Psoas muscle (tissue), 8 donors: ENCODE measurements around the gene SIX3. TPM values are rescaled to one million over a fixed set of nuclear protein-coding genes. Genes with fewer than 3 reads are reported as not detected.

Experiments
- ATAC-seq, 4 donors: fragments of 200-7000 bp; cut with Tn5 transposase; one replicate each; pipeline ENCODE4 v1.9.1; 2020; ENCODE audit warnings: moderate library complexity in 3 of 4, mild to moderate bottlenecking in 2 of 4
- DNase-seq, 2 donors: peaks; one replicate each; pipeline ENCODE4 v3.0.0-alpha.2; 2020
- H3K27ac ChIP-seq: fragments of 200-600 bp; one replicate; pipeline ENCODE4 v1.8.0; 2022
- H3K27me3 ChIP-seq, 3 donors: fragments of 200-600 bp in 1 of 3; one replicate each; pipeline versions ENCODE4 v1.6.1 to v1.8.0; 2013 to 2022; ENCODE audit warnings: low read length in 2 of 3, mild to moderate bottlenecking in 2 of 3, moderate library complexity in 1 of 3; ENCODE audit not compliant: insufficient read depth in 3 of 3
- H3K36me3 ChIP-seq, 2 donors: fragments of 200-600 bp in 1 of 2; one replicate each; pipeline versions ENCODE4 v1.6.1 to v1.8.0; 2013 to 2022; ENCODE audit warnings: low read depth in 1 of 2, mild to moderate bottlenecking in 1 of 2, moderate library complexity in 1 of 2; ENCODE audit not compliant: insufficient read depth in 1 of 2
- H3K4me1 ChIP-seq: fragments of 200-600 bp; one replicate; pipeline ENCODE4 v1.8.0; 2022
- H3K4me3 ChIP-seq: fragments of 200-600 bp; one replicate; pipeline ENCODE4 v1.8.0; 2022; ENCODE audit warnings: mild to moderate bottlenecking
- H3K9me3 ChIP-seq: fragments of 200-600 bp; one replicate; pipeline ENCODE4 v1.8.0; 2022
- WGBS, 3 donors: extraction: QIAGEN DNeasy Blood & Tissue Kit; methylation state at CpG; one replicate each; pipeline versions ENCODE4 v1.1.6 to v1.1.7; 2013; 5-methylcytosine and 5-hydroxymethylcytosine counted together
- intact Hi-C, 2 donors: fragments of 100-400 bp; cut with DNase I; formaldehyde crosslinking; loops; one replicate each; pipeline versions ENCODE4 v1.11.0 to v1.14.2; 2022
- polyA plus RNA-seq, 3 donors: library from polyadenylated mRNA; stranded (reverse); fragments of 200-250 nt; gene quantifications; one replicate each; pipeline ENCODE4 v1.2.3, GENCODE V29; 2013
- total RNA-seq, 4 donors: library from RNA; stranded (reverse); fragmentation: NEBNext Ultra II Directional in 2 of 4; extraction: Animal tissue kit (Norgen Biotek cat#: 25700) in 2 of 4; gene quantifications; one replicate each; pipeline versions ENCODE4 v1.2.1 to v1.2.4, GENCODE V29; 2021 to 2023
- TF ChIP-seq, protein P1 (sequence below): fragments of 200-600 bp; IDR thresholded peaks from one replicate; pipeline ENCODE4 v1.8.0; 2022; ENCODE audit warnings: antibody characterized with exemption
- donor health status: healthy with polysubstance abuse.
- donor health status: DM: no; HTN: no; CAD: no; lungs with moderate emphysema.
- donor health status: Bipolar disorder and iron deficiency.
- donor health status: healthy.
- donor health status: DM: yes; HTN: yes; CAD: no.
- donor health status: DM: no; HTN: no; CAD: no.
- donor health status: DM: no; HTN: no; CAD: no.
- donor health status: DM: yes; HTN: yes; CAD: no.

The SIX3 gene
- total and polyA plus RNA-seq, 7 donors, result 0.01 to 0.20 TPM; not detected in 5

DNA sequence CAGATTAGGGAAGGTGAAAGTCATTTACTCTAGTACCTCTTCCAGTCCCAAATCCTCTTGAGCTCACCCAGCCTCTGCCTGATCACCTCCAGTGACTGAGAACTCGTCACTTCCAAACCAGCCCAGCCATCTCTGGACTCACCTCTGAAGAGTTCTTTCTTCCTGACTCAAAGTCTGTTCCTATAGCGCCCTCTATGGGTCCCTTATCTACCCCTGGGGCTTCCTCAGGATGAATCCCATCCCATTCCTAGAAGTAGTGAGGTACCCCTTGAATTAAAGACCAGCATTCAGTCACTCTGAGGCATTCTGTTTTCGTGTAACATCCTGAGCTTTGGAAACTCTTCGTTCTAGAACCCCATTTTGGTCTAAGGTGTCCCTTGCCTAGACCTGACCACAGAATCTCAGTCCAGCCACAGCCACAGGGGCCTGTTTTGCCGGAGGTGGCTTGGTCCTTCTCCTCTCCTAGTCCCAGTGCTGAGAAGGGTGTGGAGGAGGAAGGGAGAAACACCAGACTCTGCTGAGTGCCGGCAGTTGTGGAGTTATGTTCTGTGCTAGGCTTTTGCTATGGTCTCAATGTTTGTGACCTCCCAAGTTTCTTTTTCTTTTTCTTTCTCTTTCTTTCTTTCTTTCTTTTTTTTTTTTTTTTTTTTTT, 32.7 kb downstream of the SIX3 start:
- Histone ChIP-seq H3K4me3 (no peak overlapping the region), H3K36me3 (no peaks in the 10 kb centered on the region), H3K9me3 (no peaks in the 10 kb centered on the region), H3K27me3 (peaks cover 3 to 42% (median 11%) of the 10 kb centered on the region in 3 donors), H3K4me1 (no peaks in the 10 kb centered on the region), H3K27ac (no peak overlapping the region)
- DNase-seq (no peak), ATAC-seq (no peak)
- TF ChIP-seq, protein P1, sequence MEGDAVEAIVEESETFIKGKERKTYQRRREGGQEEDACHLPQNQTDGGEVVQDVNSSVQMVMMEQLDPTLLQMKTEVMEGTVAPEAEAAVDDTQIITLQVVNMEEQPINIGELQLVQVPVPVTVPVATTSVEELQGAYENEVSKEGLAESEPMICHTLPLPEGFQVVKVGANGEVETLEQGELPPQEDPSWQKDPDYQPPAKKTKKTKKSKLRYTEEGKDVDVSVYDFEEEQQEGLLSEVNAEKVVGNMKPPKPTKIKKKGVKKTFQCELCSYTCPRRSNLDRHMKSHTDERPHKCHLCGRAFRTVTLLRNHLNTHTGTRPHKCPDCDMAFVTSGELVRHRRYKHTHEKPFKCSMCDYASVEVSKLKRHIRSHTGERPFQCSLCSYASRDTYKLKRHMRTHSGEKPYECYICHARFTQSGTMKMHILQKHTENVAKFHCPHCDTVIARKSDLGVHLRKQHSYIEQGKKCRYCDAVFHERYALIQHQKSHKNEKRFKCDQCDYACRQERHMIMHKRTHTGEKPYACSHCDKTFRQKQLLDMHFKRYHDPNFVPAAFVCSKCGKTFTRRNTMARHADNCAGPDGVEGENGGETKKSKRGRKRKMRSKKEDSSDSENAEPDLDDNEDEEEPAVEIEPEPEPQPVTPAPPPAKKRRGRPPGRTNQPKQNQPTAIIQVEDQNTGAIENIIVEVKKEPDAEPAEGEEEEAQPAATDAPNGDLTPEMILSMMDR, result peak; percentile 37
- WGBS, 3 donors, result 72 to 75% (median 74%) methylated on average over 6 of the region's 6 CpGs
- intact Hi-C loops, result no loop called here

DNA sequence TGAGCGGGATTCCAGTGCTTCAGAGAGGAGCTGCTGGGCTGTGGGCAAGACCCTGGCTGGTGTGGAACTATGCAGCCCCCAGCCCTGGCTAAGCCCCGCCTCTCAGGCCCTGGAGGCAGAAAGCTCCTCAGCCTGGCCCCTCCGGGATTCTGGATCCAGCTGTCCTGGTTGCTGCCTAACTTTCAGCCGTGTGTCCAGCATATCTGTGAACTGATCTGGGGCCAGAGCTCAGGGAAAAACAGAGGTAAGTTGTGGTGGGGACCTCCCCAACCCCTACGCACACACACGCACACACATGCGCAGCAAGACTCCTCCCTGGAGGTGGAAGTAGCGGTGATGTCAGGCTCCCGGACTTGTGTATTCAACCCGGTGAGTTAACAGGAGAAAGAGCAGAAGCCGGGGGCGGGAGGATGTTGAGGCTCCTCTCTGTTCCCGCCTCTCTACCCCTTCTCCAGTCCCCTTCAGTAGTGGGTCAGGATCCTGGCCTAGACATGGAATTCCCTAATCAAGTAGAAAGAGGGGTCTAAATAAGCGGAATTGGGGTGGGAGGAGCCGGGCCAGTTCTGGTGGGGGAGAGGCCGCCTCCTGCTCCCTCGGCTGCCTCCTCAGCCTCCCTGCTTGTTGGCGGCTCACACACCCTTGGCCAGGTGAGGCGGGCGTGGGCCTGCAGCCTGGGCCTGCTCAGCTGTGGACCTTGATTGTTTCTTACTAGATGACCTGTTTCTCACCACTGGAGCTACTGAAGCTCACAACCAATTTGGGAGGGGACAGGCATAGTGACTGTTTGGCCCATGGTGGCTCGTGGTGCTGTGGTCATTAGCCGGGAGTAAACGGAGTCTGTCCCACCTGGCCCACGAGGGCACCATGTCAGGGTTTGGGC, 34.3 kb downstream of the SIX3 start:
- Histone ChIP-seq H3K36me3 (no peaks in the 10 kb centered on the region), H3K27me3 (peaks cover 3 to 29% (median 11%) of the 10 kb centered on the region in 3 donors), H3K4me3 (no peak overlapping the region), H3K9me3 (no peaks in the 10 kb centered on the region), H3K27ac (no peak overlapping the region), H3K4me1 (no peaks in the 10 kb centered on the region)
- DNase-seq, result no peak
- TF ChIP-seq, protein P1, result no peak
- ATAC-seq, result no peak
- intact Hi-C loops, result no loop called here
- WGBS, 3 donors, result 75 to 77% (median 76%) methylated on average over 24 of the region's 24 CpGs

DNA sequence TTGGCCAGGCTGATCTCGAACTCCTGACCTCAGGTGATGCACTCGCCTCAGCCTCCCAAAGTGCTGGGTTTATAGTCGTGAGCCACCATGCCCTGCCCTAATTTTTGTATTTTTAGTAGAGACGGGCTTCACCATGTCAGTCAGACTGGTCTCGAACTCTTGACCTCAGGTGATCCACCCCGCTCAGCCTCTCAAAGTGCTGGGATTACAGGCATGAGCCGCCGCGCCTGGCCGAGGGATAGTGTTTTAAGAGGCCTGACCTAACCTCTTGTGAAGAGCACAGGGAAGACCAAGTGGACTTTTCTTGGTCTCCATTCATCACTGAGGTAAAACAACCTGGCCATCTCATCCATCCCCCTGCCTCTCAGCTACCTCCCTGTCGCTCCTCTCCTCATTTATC, 38.1 kb downstream of the SIX3 start:
- Histone ChIP-seq H3K27me3 (peaks cover 0 to 2% (median 0%) of the 10 kb centered on the region in 3 donors), H3K4me3 (no peak overlapping the region), H3K4me1 (no peaks in the 10 kb centered on the region), H3K36me3 (no peaks in the 10 kb centered on the region), H3K9me3 (no peaks in the 10 kb centered on the region), H3K27ac (no peak overlapping the region)
- ATAC-seq, result no peak
- TF ChIP-seq, protein P1, result no peak
- intact Hi-C loops, result no loop called here
- WGBS, 3 donors, result 79 to 86% (median 79%) methylated on average over 10 to 11 of the region's 11 CpGs
- no peak for DNase-seq

DNA sequence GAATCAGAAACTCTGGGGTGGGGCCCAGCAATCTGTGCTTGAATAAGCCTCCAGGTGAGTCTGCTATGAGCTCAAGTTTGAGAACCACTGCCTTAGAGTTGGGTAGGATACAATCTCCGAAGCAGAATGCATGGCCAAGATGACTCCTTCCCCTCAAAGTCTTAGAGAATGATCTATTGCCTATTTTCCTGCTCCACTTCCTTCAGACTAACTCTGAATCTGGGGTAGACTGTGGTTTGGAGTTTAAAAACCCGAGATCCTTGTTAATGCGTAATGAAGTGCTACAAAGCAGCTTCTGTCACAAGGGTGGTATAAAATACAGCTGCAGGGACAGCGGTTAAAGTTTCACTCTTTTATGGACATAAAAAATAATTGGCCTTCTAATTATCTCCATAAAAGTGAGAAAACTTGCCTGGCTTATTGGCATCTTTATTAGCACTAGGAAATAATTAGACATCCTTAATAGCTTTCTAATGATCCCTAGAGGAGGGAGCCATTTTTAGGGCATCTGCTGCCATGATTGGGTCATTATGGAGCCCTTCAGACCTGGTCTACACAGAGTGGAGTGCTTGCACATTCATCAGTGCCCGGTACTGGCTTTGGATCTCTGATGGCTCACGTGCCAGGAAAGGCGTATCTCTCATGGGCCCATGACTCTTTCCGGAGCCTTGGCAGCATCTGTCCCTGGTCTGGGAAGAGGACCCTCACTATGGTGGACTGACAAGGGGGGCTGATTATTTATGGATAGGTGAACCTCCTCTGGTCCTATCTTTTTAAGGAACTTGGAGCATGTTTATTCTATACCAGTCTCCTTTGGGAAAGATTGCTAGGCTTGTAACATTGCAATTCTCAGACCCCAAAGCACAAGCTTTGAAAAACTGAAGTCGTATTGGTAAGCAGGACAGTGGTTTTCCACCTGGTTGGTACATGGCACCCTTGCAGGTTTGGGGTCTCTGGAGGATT, 39.5 kb downstream of the SIX3 start:
- 50 to 63% (median 62%) methylated on average over 9 of the region's 9 CpGs for WGBS, 3 donors
- DNase-seq, result no peak
- H3K27me3 ChIP-seq, result no peaks in the 10 kb centered on the region

More for the DNA sequence above, 39.5 kb downstream of the SIX3 start:
- no peak overlapping the region for H3K4me3 ChIP-seq
- peak; percentile 11 to 28 (median 24) for ATAC-seq
- H3K36me3 ChIP-seq, result no peaks in the 10 kb centered on the region
- no peaks in the 10 kb centered on the region for H3K9me3 ChIP-seq
- no peak overlapping the region for H3K27ac ChIP-seq
- H3K4me1 ChIP-seq, result no peaks in the 10 kb centered on the region
- intact Hi-C loops, result loop anchor here in 1 of 2 donors (1.0 to 10.0 kb wide), 2 partner anchors 184 to 513 kb away; no protein-coding TSS in a partner anchor
- TF ChIP-seq, protein P1, result no peak
